ENCODE data around the gene TMED1.
A peak's percentile ranks its signal among the peaks of the same experiment; 100 is the strongest.

Gene TMED1

DNA sequence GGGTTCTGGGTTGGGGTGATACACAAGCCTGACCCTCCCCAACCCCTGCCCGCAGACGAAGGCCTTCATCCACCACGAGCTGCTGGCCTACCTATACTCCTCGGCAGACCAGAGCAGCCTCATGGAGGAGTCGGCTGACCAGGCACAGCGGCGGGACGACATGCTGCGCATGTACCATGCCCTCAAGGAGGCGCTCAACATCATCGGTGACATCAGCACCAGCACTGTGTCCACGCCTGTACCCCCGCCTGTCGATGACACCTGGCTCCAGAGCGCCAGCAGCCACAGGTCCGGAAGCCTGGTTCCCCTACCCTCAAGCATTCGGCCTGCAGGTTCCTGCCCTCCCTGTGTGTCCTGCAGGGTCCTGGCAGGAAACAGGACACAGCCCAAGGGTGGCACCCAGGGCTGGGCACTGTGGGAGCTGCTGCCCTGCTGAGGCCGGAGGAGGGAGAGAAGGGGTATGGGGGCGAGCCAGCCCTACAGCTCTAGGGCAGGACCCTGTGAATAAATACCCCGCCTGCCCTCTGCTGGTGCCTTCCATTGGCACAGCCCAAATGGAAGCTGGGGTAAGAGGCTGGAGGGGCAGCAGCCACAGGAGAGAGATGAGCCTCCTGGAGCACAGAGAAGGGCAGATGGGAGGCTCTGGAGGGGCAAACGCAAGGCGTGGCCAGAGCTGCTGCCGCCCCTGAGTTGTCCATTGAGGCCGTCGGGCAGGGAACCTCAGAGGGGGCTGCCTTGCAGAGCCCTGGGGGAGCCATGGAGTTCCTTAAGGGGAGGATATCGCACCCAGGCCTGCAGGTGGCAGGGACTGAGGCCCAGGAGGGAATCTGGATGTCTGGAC is 6.8 kb downstream of the TMED1 start:
- TF ChIP-seq, protein P1, sequence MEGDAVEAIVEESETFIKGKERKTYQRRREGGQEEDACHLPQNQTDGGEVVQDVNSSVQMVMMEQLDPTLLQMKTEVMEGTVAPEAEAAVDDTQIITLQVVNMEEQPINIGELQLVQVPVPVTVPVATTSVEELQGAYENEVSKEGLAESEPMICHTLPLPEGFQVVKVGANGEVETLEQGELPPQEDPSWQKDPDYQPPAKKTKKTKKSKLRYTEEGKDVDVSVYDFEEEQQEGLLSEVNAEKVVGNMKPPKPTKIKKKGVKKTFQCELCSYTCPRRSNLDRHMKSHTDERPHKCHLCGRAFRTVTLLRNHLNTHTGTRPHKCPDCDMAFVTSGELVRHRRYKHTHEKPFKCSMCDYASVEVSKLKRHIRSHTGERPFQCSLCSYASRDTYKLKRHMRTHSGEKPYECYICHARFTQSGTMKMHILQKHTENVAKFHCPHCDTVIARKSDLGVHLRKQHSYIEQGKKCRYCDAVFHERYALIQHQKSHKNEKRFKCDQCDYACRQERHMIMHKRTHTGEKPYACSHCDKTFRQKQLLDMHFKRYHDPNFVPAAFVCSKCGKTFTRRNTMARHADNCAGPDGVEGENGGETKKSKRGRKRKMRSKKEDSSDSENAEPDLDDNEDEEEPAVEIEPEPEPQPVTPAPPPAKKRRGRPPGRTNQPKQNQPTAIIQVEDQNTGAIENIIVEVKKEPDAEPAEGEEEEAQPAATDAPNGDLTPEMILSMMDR (IDR thresholded peaks at IDR 0.05) = peak; percentile 20; the same call in 1 of the 2 replicates
- no peak for TF ChIP-seq ZFX (IDR thresholded peaks at IDR 0.05; ENCODE audit: borderline replicate concordance)
- no peak overlapping the region for H3K27ac ChIP-seq

DNA sequence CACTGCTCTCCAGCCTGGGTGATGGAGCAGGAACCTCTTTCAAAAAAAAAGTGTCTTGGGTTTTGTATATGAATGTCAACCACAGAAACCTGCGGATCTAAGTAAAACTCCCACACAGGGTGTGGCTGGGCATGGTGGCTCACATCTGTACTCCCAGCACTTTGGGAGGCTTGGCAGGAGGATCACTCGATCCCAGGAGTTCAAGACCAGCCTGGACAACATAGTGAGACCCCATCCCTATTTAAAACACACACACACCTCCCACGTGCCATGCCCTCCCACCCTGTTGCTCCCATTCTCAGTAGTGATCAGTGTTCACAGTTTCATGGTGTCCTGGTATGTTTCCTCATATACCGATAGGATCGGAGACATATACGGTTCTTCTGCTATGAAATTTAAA is 9.2 kb downstream of the TMED1 start:
- H3K27ac ChIP-seq = no peak overlapping the region
- TF ChIP-seq, protein P1 (IDR thresholded peaks at IDR 0.05) = no peak
- TF ChIP-seq ZFX (IDR thresholded peaks at IDR 0.05; ENCODE audit: borderline replicate concordance) = no peak

DNA sequence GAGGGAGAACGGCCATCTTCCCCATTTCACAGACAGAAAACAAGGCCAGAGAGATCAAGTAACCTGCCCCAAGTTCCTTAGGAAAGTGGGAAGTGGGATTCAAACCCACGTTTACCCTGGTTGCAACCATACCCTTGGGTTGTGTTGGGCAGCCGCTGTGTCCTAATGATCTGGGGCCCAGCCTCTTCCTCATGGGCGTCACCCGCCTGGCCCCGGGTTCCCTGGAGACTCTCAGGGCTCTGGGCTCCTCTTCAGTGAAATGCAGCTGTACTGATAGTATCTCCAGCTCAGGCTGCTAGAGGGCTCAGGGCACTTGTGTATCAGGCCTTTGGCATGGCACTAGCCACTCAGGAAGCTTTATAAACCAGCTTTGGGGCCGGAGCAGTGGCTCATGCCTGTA is 9.8 kb downstream of the TMED1 start:
- H3K27ac ChIP-seq = no peak overlapping the region
- no peak for TF ChIP-seq ZFX (IDR thresholded peaks at IDR 0.05; ENCODE audit: borderline replicate concordance)
- TF ChIP-seq, protein P1 (IDR thresholded peaks at IDR 0.05) = no peak

DNA sequence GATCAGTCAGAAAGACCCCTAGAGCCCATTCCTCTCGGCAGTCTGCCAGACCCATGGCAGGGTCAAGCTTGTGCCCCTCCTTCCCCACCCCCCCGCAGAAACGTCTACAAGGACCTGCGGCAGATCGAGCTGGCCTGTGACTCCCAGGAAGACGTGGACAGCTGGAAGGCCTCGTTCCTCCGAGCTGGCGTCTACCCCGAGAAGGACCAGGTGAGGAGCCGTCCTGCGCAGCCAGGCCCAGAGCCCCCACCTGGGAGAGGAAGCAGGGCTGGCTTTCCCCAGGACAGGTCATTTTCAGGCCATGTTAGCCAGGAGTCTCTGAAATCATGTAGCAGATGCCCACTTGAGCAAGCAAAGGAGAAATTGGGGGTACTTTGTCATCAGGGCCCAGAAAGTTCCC is 12.3 kb downstream of the TMED1 start:
- TF ChIP-seq ZFX (IDR thresholded peaks at IDR 0.05; ENCODE audit: borderline replicate concordance) = no peak
- TF ChIP-seq, protein P1 (IDR thresholded peaks at IDR 0.05) = no peak

DNA sequence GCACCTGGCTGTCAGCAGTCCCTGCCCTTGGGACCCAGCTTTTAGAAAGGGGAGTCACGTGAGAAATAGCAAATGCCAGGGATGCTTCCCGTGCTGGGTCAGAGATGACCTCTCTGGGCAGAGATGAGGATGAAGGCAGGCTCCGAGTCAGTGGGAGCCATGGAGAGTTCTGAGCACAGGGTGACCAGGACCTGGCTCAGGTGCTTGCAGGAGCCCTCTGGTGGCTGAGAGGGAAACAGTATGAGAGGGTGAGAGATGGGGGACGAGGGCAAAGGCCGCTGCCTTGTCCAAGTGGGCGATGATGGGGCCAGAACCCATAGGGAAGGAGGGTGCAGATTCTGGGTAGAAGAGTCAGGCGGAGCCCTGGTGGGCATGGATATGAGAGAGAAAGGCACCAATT is 15.8 kb downstream of the TMED1 start:
- H3K27ac ChIP-seq = no peak overlapping the region
- TF ChIP-seq ZFX (IDR thresholded peaks at IDR 0.05; ENCODE audit: borderline replicate concordance) = no peak
- TF ChIP-seq, protein P1 (IDR thresholded peaks at IDR 0.05) = peak; percentile 24; the same call in 1 of the 2 replicates

More for the DNA sequence above, 12.3 kb downstream of the TMED1 start:
- H3K27ac ChIP-seq = no peak overlapping the region

DNA sequence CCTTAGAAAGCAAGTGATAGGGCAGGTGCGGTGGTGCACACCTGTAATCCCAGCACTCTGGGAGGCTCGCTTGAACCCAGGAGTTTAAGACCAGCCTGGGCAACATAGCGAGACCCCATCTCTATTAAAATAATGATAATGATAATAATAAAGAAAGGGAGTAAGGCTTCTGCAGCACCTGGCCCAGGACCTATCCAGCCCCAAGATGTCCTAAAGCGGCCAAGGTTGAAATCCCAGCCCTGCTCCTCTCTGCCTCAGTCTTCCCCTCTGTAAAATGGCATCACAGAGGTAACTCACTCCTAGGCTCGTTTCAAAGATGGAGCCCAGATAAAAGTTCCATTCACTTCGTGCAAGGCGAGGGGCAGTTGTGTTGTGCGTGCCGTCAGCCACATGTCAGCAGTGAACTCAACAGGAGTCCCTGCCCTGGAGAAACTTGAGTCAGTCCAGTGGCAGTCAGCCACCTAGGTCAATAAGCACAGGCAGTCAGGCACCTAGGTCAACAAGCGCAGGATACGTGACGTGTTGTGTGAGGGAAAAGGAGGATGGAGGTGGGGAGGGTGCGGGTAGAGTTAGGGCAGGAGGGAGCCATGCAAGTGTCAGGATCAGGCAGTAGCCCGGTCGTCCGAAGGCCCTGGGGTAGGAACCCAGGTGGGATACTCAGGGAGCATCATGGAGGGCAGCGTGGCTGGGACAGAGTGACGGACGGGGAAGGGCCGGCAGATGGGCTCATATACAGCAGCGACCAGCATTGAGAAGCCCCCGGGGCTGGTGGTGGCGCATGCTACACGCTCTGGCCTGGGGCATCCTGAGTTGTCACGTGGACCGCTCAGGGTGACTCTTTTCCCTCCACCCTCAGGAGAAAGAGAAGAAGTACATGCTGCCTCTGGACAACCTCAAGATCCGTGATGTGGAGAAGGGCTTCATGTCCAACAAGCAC is 16.6 kb downstream of the TMED1 start:
- no peak overlapping the region for H3K27ac ChIP-seq
- no peak for TF ChIP-seq ZFX (IDR thresholded peaks at IDR 0.05; ENCODE audit: borderline replicate concordance)
- TF ChIP-seq, protein P1 (IDR thresholded peaks at IDR 0.05) = no peak
